Heart right ventricle (tissue), 16 donors: ENCODE results near the gene DBNDD2. TPM values are rescaled to one million over a fixed set of nuclear protein-coding genes. Genes with fewer than 3 reads are reported as not detected.

Experiments used
- ATAC-seq, 8 donors: fragments of 200-7000 bp; cut with Tn5 transposase; one replicate each; pipeline ENCODE4 v1.9.1; 2020; ENCODE audit warnings: mild to moderate bottlenecking in 8 of 8, moderate library complexity in 8 of 8, moderate number of reproducible peaks in 1 of 8
- DNase-seq, 2 donors: peaks; one replicate each; pipeline ENCODE4 v3.0.0-alpha.2; 2020
- H3K27ac ChIP-seq, 10 donors: fragments of 200-600 bp; sonication (generic) in 2 of 10; one replicate each; pipeline versions ENCODE4 v1.5.0 to v1.8.0; 2020 to 2022; ENCODE audit warnings: mild to moderate bottlenecking in 3 of 10
- H3K27me3 ChIP-seq, 7 donors: fragments of 200-600 bp; one replicate each; pipeline ENCODE4 v1.8.0; 2021 to 2022; ENCODE audit warnings: mild to moderate bottlenecking in 2 of 7
- H3K36me3 ChIP-seq, 9 donors: fragments of 200-600 bp; sonication (generic) in 1 of 9; one replicate each; pipeline versions ENCODE4 v1.5.0 to v1.8.0; 2020 to 2022; ENCODE audit warnings: mild to moderate bottlenecking in 2 of 9
- H3K4me1 ChIP-seq, 9 donors: fragments of 200-600 bp; sonication (generic) in 1 of 9; one replicate each; pipeline versions ENCODE4 v1.5.0 to v1.8.0; 2020 to 2022; ENCODE audit warnings: mild to moderate bottlenecking in 4 of 9
- H3K4me3 ChIP-seq, 10 donors: fragments of 200-600 bp; sonication (generic) in 2 of 10; one replicate each; pipeline versions ENCODE4 v1.5.0 to v1.8.0; 2020 to 2022; ENCODE audit warnings: mild to moderate bottlenecking in 7 of 10, moderate library complexity in 2 of 10
- H3K9me3 ChIP-seq, 11 donors: fragments of 200-600 bp in 10 of 11; sonication (generic) in 2 of 11; one replicate each; pipeline versions ENCODE4 v1.5.0 to v1.8.0; 2013 to 2022; ENCODE audit warnings: mild to moderate bottlenecking in 2 of 11, control low read depth in 1 of 11, moderate library complexity in 1 of 11
- CTCF ChIP-seq, 9 donors: fragments of 200-600 bp; sonication (generic) in 2 of 9; IDR thresholded peaks; one replicate each; pipeline versions ENCODE4 v1.5.0 to v1.8.0; 2021 to 2022; ENCODE audit warnings: antibody characterized with exemption in 9 of 9, mild to moderate bottlenecking in 5 of 9, moderate library complexity in 1 of 9
- WGBS, 2 donors: extraction: QIAGEN DNeasy Blood & Tissue Kit; methylation state at CpG; one replicate each; pipeline ENCODE4 v1.1.7; 2013; ENCODE audit warnings: inconsistent platforms in 1 of 2; 5-methylcytosine and 5-hydroxymethylcytosine counted together
- intact Hi-C, 10 donors: fragments of 100-400 bp; cut with DNase I; formaldehyde crosslinking; loops; one replicate each; pipeline versions ENCODE4 v1.11.1 to v1.14.2; 2022
- long read RNA-seq, 3 donors: library from polyadenylated mRNA; unstranded; transcript quantifications; one replicate each; pipeline ENCODE4 v2.0.0, GENCODE V29; 2020 to 2021
- polyA plus RNA-seq, 2 donors: library from polyadenylated mRNA; stranded (reverse); fragments of 200-250 nt; gene quantifications; one replicate each; pipeline ENCODE4 v1.2.3, GENCODE V29; 2013
- total RNA-seq, 10 donors: library from RNA; stranded (reverse); fragmentation: NEBNext Ultra II Directional in 3 of 10; extraction: Animal tissue kit (Norgen Biotek cat#: 25700) in 3 of 10; gene quantifications; one replicate each; pipeline versions ENCODE4 v1.2.1 to v1.2.4, GENCODE V29; 2021 to 2023
- donor health status: Arrhythmogenic right ventricular cardiomyopathy.
- donor health status: ischemic (EF 13 %, LVEDD 7.1; RV severe dilation, severe dysfunction).
- donor health status: healthy with polysubstance abuse.
- donor health status: DM: no; HTN: yes; CAD: no.
- donor health status: DM: no; HTN: no; CAD: no.
- donor health status: ischemic (EF 25% LVEDD 6.9; RV normal size, moderate dysfunction).
- donor health status: ischemic (EF 25% LVEDD 5.7; RV mildly dilated, moderate dysfunction).
- donor health status: healthy.
- donor health status: DM: yes; HTN: yes; CAD: no.
- donor health status: Ischemic cardiomyopathy.
- donor health status: ischemic (EF 35%, LVEDD 5.7; RV mildly dilated, moderate dysfunction).
- donor health status: nonischemic (EF 11% LVEDD 7.7; RV severe dilation, severe dysfunction).
- donor health status: DM: yes; HTN: yes; CAD: no.
- donor health status: PGD.
- donor health status: ischemic (EF 29% LVEDD 5.4; RV normal size, mild dysfunction).
- donor health status: nonischemic (EF 23%, LVEDD 6.1; RV moderate dilation, normal function).

DBNDD2 gene
- total RNA-seq (100 to 1,000 TPM; 284 to 676 (median 334) TPM), polyA plus RNA-seq (100 to 1,000 TPM; 353 to 381 TPM)
- long read RNA-seq, donor 1, transcript DBNDD2-202 (4 exons, 1,078 nt), result minor isoform, 105 of 314 reads
- long read RNA-seq, donor 1, transcript DBNDD2-204 (4 exons, 1,537 nt), result minor isoform, 32 of 314 reads
- long read RNA-seq, donor 1, transcript DBNDD2-203 (3 exons, 1,417 nt), result major isoform, 124 of 314 reads
- long read RNA-seq, donor 1, transcript DBNDD2-208 (4 exons, 1,118 nt), result minor isoform, 15 of 314 reads
- long read RNA-seq, donor 1, partial matches to known transcripts, result 2 of 314 reads
- long read RNA-seq, donor 1, other reads (novel, unspliced or antisense), result 13 of 314 reads
- long read RNA-seq, donor 2, transcript DBNDD2-202 (4 exons, 1,078 nt), result major isoform, 160 of 381 reads
- long read RNA-seq, donor 2, transcript DBNDD2-203 (3 exons, 1,417 nt), result minor isoform, 143 of 381 reads
- long read RNA-seq, donor 2, transcript DBNDD2-204 (4 exons, 1,537 nt), result minor isoform, 29 of 381 reads
- long read RNA-seq, donor 2, transcript DBNDD2-209 (3 exons, 1,233 nt), result minor isoform, 15 of 381 reads
- long read RNA-seq, donor 2, partial matches to known transcripts, result 3 of 381 reads
- long read RNA-seq, donor 2, other reads (novel, unspliced or antisense), result 17 of 381 reads
- long read RNA-seq, donor 3, transcript DBNDD2-202 (4 exons, 1,078 nt), result minor isoform, 82 of 472 reads
- long read RNA-seq, donor 3, transcript DBNDD2-203 (3 exons, 1,417 nt), result major isoform, 200 of 472 reads
- long read RNA-seq, donor 3, transcript DBNDD2-209 (3 exons, 1,233 nt), result minor isoform, 12 of 472 reads
- long read RNA-seq, donor 3, transcript DBNDD2-204 (4 exons, 1,537 nt), result minor isoform, 128 of 472 reads
- long read RNA-seq, donor 3, partial matches to known transcripts, result 0 of 472 reads
- long read RNA-seq, donor 3, other reads (novel, unspliced or antisense), result 44 of 472 reads

GRCh38 chr20:45407783-45408645 lies at the start of gene DBNDD2:
Gene DBNDD2, plus strand, starts transcription at chr20:45408289. Its CDS starts 179 bp downstream, at chr20:45408468.
- Histone ChIP-seq H3K27ac (peak within 1 kb of the TSS; percentile 94 to 100 (median 98)), H3K36me3 (peaks cover 0 to 49% (median 24%) of the 10 kb centered on the region in 9 donors), H3K27me3 (peaks cover 0 to 23% (median 0%) of the 10 kb centered on the region in 7 donors), H3K4me1 (peaks cover 0 to 51% (median 39%) of the 10 kb centered on the region in 9 donors), H3K9me3 (no peaks in the 10 kb centered on the region), H3K4me3 (peak within 1 kb of the TSS; percentile 41 to 97 (median 88))
- ATAC-seq (peak; percentile 36 to 86 (median 68)), DNase-seq (peak; percentile 40 to 80)
- intact Hi-C loops, result loop anchor here in 5 of 10 donors (2.0 to 5.0 kb wide), 4 partner anchors 33 to 51 kb away; partner anchors contain the start of gene SYS1 (in 1 of the 5)
- no peak for TF ChIP-seq CTCF (IDR thresholded peaks at IDR 0.05)
- WGBS, 2 donors, result 45 to 68% methylated on average over 21 of the region's 21 CpGs

GRCh38 chr20:45359069-45359405 lies 49.1 kb upstream of the DBNDD2 start:
- intact Hi-C loops, result loop anchor here in 4 of 10 donors (2.0 to 5.0 kb wide), 3 partner anchors 16 to 48 kb away; partner anchors contain the start of gene DBNDD2 (in 1 of the 4)
- peak in 5 of 8 donors; percentile 6 to 60 (median 27) for ATAC-seq
- Histone ChIP-seq H3K4me1 (peaks cover 9 to 84% (median 53%) of the 10 kb centered on the region in 9 donors), H3K27me3 (no peaks in the 10 kb centered on the region), H3K9me3 (no peaks in the 10 kb centered on the region), H3K27ac (peak overlapping the region; percentile 80 to 96 (median 91)), H3K36me3 (no peaks in the 10 kb centered on the region), H3K4me3 (no peak overlapping the region)
- 38 to 39% methylated on average over 7 of the region's 7 CpGs for WGBS, 2 donors
- no peak for TF ChIP-seq CTCF (IDR thresholded peaks at IDR 0.05)
- peak in 1 of 2 donors; percentile 53 for DNase-seq

GRCh38 chr20:45359406-45360148 lies 48.5 kb upstream of the DBNDD2 start:
- Histone ChIP-seq H3K27ac (peak overlapping the region; percentile 80 to 96 (median 91)), H3K9me3 (no peaks in the 10 kb centered on the region), H3K36me3 (peaks cover 0 to under 1% (median 0%) of the 10 kb centered on the region in 9 donors), H3K27me3 (no peaks in the 10 kb centered on the region), H3K4me3 (no peak overlapping the region), H3K4me1 (peaks cover 10 to 84% (median 51%) of the 10 kb centered on the region in 9 donors)
- DNase-seq (no peak), ATAC-seq (no peak)
- WGBS, 2 donors, result 46 to 65% methylated on average over 9 of the region's 9 CpGs
- intact Hi-C loops, result loop anchor here in 5 of 10 donors (2.0 to 5.0 kb wide), 4 partner anchors 17 to 58 kb away; partner anchors contain the start of genes DBNDD2 (in 1 of the 5) and PIGT (in 1 of the 5)
- TF ChIP-seq CTCF (IDR thresholded peaks at IDR 0.05), result no peak
